Neural cell (in vitro differentiated cells): ENCODE measurements around the gene ERMN. TPM values are rescaled to one million over a fixed set of nuclear protein-coding genes. Genes with fewer than 3 reads are reported as not detected.

ENCODE experiments used
- H2AFZ ChIP-seq: fragments of 200-600, 300-800 bp; sonication (generic), shearing (Covaris generic); 2 replicates; pipeline ENCODE4 v1.6.0; 2014; ENCODE audit warnings: low read depth, mild to moderate bottlenecking, antibody characterized with exemption, low read length, moderate library complexity
- H3F3A ChIP-seq: fragments of 200-600 bp; shearing (Covaris generic); 2 replicates; pipeline ENCODE4 v1.6.1; 2016; ENCODE audit warnings: mild to moderate bottlenecking, moderate library complexity, mixed read lengths, antibody characterized with exemption, low read length; ENCODE audit not compliant: insufficient read depth, poor library complexity, severe bottlenecking
- H3K27ac ChIP-seq: fragments of 200-600, 300-800 bp; sonication (generic), shearing (Covaris generic); 2 replicates; pipeline ENCODE4 v1.5.1; 2014; ENCODE audit warnings: mild to moderate bottlenecking, low read length, moderate library complexity
- H3K27me3 ChIP-seq: fragments of 300-800, 200-600 bp; sonication (generic), shearing (Covaris generic); 2 replicates; pipeline ENCODE4 v1.6.0; 2014; ENCODE audit warnings: mild to moderate bottlenecking, low read depth, low read length, moderate library complexity; ENCODE audit not compliant: insufficient read depth
- H3K36me3 ChIP-seq: fragments of 300-800, 200-600 bp; sonication (generic), shearing (Covaris generic); 2 replicates; pipeline ENCODE4 v1.5.1; 2014; ENCODE audit warnings: mild to moderate bottlenecking, antibody characterized with exemption, low read length, moderate library complexity; ENCODE audit not compliant: insufficient read depth
- H3K4me2 ChIP-seq: fragments of 300-800, 200-600 bp; sonication (generic), shearing (Covaris generic); 2 replicates; pipeline ENCODE4 v1.6.0; 2014; ENCODE audit warnings: mild to moderate bottlenecking, low read length
- H3K4me3 ChIP-seq: fragments of 300-800, 200-600 bp; sonication (generic), shearing (Covaris generic); 2 replicates; pipeline ENCODE4 v1.5.1; 2014; ENCODE audit warnings: mild to moderate bottlenecking, low read length, moderate library complexity
- H3K79me2 ChIP-seq: fragments of 200-600 bp; shearing (Covaris generic); replicated peaks from 2 replicates; pipeline ENCODE4 v1.6.0; 2014; ENCODE audit warnings: mild to moderate bottlenecking, low read length, moderate library complexity; ENCODE audit not compliant: insufficient read depth
- H3K9ac ChIP-seq: fragments of 300-800, 200-600 bp; sonication (generic), shearing (Covaris generic); 2 replicates; pipeline ENCODE4 v1.6.1; 2016; ENCODE audit warnings: mild to moderate bottlenecking, low read length, mixed read lengths
- H3K9me2 ChIP-seq: fragments of 200-600 bp; shearing (Covaris generic); 2 replicates; pipeline ENCODE4 v1.6.1; 2016; ENCODE audit warnings: mild to moderate bottlenecking, low read length, mixed read lengths; ENCODE audit not compliant: insufficient read depth
- H3K9me3 ChIP-seq: fragments of 200-600, 300-800 bp; sonication (generic), shearing (Covaris generic); 2 replicates; pipeline ENCODE4 v1.6.1; 2016; ENCODE audit warnings: mild to moderate bottlenecking, mixed run types, low read length, moderate library complexity, mixed read lengths
- H4K20me1 ChIP-seq: fragments of 200-600 bp; shearing (Covaris generic); 2 replicates; pipeline ENCODE4 v1.6.1; 2016; ENCODE audit warnings: mild to moderate bottlenecking, mixed run types; ENCODE audit not compliant: insufficient read depth
- CTCF ChIP-seq: fragments of 450-650 bp; IDR thresholded peaks from 2 replicates; pipeline ENCODE4 v1.5.1; 2014; ENCODE audit warnings: antibody characterized with exemption, mild to moderate bottlenecking, moderate library complexity; ENCODE audit not compliant: poor library complexity, severe bottlenecking
- EP300 ChIP-seq: fragments of 450-650 bp; conservative IDR thresholded peaks from 2 replicates; pipeline ENCODE4 v1.6.1; 2014; ENCODE audit warnings: antibody characterized with exemption, mild to moderate bottlenecking, moderate library complexity; ENCODE audit not compliant: poor library complexity, severe bottlenecking
- EZH2 ChIP-seq: fragments of 200-600, 300-800 bp; shearing (Covaris generic), sonication (generic); IDR thresholded peaks from 2 replicates; pipeline ENCODE4 v1.6.1; 2014; ENCODE audit warnings: antibody characterized with exemption, low read length, borderline replicate concordance, mild to moderate bottlenecking; ENCODE audit not compliant: insufficient read depth, poor library complexity, severe bottlenecking
- MXI1 ChIP-seq: fragments of 450-650 bp; conservative IDR thresholded peaks from 2 replicates; pipeline ENCODE4 v1.6.1; 2014; ENCODE audit warnings: antibody characterized with exemption, mild to moderate bottlenecking; ENCODE audit not compliant: poor library complexity, severe bottlenecking
- POLR2AphosphoS5 ChIP-seq: IDR thresholded peaks from 2 replicates; pipeline ENCODE4 v1.6.1; 2012
- RAD21 ChIP-seq: fragments of 450-650 bp; conservative IDR thresholded peaks from 2 replicates; pipeline ENCODE4 v1.6.1; 2014; ENCODE audit warnings: antibody characterized with exemption, mild to moderate bottlenecking, moderate library complexity
- REST ChIP-seq: IDR thresholded peaks from 2 replicates; pipeline ENCODE4 v1.6.1; 2012; ENCODE audit warnings: borderline replicate concordance
- SMC3 ChIP-seq: fragments of 450-650 bp; conservative IDR thresholded peaks from 2 replicates; pipeline ENCODE4 v1.6.1; 2014; ENCODE audit warnings: antibody characterized with exemption, mild to moderate bottlenecking, moderate library complexity; ENCODE audit not compliant: poor library complexity
- TAF1 ChIP-seq: IDR thresholded peaks from 2 replicates; pipeline ENCODE4 v1.6.1; 2012; ENCODE audit warnings: low read depth
- polyA plus RNA-seq: library from polyadenylated mRNA; depleted of rRNA; stranded (reverse); fragments of >200 nt; gene quantifications from 2 replicates; pipeline ENCODE4 v1.2.3, GENCODE V29; 2014

ERMN gene
- polyA plus RNA-seq, 1 donor from 2014 or later: not detected

DNA sequence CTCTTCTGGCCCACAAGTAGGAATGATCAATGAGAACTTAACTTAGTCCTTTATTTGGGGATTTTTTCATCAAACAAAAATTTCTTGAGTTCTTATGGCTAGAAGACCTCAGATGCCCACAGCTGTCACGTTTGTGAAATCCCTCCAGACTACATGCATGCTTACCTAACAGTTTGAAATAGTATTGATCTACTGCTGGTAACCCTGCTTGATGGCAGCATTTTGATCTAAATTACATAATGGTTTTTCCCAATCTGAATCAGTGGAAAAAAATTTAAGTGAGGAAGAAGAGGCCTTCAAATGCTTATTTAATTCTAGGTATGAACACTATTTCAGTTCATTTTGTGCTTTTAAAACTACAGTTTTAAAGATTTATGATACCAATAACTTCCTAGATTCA is 13.9 kb downstream of the ERMN start:
- no peaks in the 10 kb centered on the region for H3K27me3 ChIP-seq
- no peaks in the 10 kb centered on the region for H3K79me2 ChIP-seq
- H3K9me3 ChIP-seq: no peaks in the 10 kb centered on the region
- H3K9me2 ChIP-seq: no peaks in the 10 kb centered on the region
- no peak overlapping the region for H3K4me2 ChIP-seq
- H3K27ac ChIP-seq: no peak overlapping the region
- no peaks in the 10 kb centered on the region for H4K20me1 ChIP-seq
- no peak for TF ChIP-seq RAD21
- no peak for TF ChIP-seq CTCF
- TF ChIP-seq SMC3: no peak
- TF ChIP-seq EZH2: no peak
- no peak for TF ChIP-seq MXI1
- no peak for TF ChIP-seq POLR2AphosphoS5
- no peak for TF ChIP-seq REST
- TF ChIP-seq EP300: no peak
- TF ChIP-seq TAF1: no peak
- no peak overlapping the region for H3K9ac ChIP-seq
- H3F3A ChIP-seq: no peaks in the 10 kb centered on the region
- H3K4me3 ChIP-seq: no peak overlapping the region
- no peak overlapping the region for H2AFZ ChIP-seq
- H3K36me3 ChIP-seq: no peaks in the 10 kb centered on the region

- no peak overlapping the region for H2AFZ ChIP-seq
- H3F3A ChIP-seq: no peaks in the 10 kb centered on the region
- no peaks in the 10 kb centered on the region for H3K27me3 ChIP-seq
- H3K9ac ChIP-seq: no peak overlapping the region
- H3K9me3 ChIP-seq: no peaks in the 10 kb centered on the region
- no peak overlapping the region for H3K4me3 ChIP-seq
- no peaks in the 10 kb centered on the region for H3K9me2 ChIP-seq
- H3K79me2 ChIP-seq: no peaks in the 10 kb centered on the region
- no peak overlapping the region for H3K4me2 ChIP-seq
- no peaks in the 10 kb centered on the region for H4K20me1 ChIP-seq
- H3K27ac ChIP-seq: no peak overlapping the region
- TF ChIP-seq REST (no peak), EZH2 (no peak), SMC3 (no peak), RAD21 (no peak), EP300 (no peak), CTCF (no peak), TAF1 (no peak), POLR2AphosphoS5 (no peak), MXI1 (no peak)
- H3K36me3 ChIP-seq: no peaks in the 10 kb centered on the region
These were observed 15.7 kb downstream of the ERMN start for GRCh38 chr2:157309878-157310277.
